DOHH2 (cell line): ENCODE results near the gene ODAD2.

Experiments
- EZH2phosphoT487 ChIP-seq: fragments of 200-600 bp; sonication (generic); IDR thresholded peaks from 2 replicates; pipeline ENCODE4 v1.6.1; 2017; ENCODE audit warnings: borderline replicate concordance, mild to moderate bottlenecking, antibody characterized with exemption, low read length, moderate library complexity, mixed read lengths
- TF ChIP-seq, protein P1 (sequence below): fragments of 200-600 bp; sonication (generic); IDR thresholded peaks from one replicate; pipeline ENCODE4 v1.5.1; 2014; ENCODE audit warnings: antibody characterized with exemption, mild to moderate bottlenecking, low read depth, low read length; ENCODE audit not compliant: poor library complexity, severe bottlenecking

DNA sequence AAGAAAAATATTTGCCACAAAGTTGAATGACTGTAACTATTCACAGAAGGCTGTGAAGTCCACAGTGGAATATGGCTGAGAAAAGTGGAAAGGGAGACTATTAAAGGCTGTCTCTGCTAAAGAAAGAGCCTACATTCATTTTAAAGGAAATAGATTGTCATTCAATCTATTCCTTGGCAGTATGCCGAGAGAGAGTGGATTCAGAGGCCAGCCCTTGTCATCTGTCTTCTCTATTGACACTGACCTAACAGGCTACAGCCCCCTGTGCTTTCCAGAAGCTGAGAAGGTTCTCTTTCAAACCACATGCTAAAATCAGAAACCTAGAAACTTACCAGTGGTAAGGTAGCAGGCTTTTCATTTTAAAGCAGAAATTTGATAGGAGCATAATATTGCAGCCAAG lies 12.1 kb downstream of the ODAD2 start:
- TF ChIP-seq, protein P1, sequence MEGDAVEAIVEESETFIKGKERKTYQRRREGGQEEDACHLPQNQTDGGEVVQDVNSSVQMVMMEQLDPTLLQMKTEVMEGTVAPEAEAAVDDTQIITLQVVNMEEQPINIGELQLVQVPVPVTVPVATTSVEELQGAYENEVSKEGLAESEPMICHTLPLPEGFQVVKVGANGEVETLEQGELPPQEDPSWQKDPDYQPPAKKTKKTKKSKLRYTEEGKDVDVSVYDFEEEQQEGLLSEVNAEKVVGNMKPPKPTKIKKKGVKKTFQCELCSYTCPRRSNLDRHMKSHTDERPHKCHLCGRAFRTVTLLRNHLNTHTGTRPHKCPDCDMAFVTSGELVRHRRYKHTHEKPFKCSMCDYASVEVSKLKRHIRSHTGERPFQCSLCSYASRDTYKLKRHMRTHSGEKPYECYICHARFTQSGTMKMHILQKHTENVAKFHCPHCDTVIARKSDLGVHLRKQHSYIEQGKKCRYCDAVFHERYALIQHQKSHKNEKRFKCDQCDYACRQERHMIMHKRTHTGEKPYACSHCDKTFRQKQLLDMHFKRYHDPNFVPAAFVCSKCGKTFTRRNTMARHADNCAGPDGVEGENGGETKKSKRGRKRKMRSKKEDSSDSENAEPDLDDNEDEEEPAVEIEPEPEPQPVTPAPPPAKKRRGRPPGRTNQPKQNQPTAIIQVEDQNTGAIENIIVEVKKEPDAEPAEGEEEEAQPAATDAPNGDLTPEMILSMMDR: no peak
- no peak for TF ChIP-seq EZH2phosphoT487
